Measurements from ENCODE around the gene NRL. TPM values are rescaled to one million over a fixed set of nuclear protein-coding genes. Genes with fewer than 3 reads are reported as not detected.

Gene NRL
- total RNA-seq, 6 donors from 2014 or later: 2.6 to 9.8 (median 4.4) TPM

DNA sequence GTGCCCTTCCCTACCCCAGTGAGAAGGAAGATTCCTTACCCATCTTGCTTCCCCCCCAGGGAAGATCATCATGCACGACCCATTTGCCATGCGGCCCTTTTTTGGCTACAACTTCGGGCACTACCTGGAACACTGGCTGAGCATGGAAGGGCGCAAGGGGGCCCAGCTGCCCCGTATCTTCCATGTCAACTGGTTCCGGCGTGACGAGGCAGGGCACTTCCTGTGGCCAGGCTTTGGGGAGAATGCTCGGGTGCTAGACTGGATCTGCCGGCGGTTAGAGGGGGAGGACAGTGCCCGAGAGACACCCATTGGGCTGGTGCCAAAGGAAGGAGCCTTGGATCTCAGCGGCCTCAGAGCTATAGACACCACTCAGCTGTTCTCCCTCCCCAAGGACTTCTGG lies 11.3 kb downstream of the NRL start:
- Histone ChIP-seq H3K27me3 (no peaks in the 10 kb centered on the region), H3K9me3 (no peaks in the 10 kb centered on the region), H3K36me3 (peaks cover 3 to 48% (median 35%) of the 10 kb centered on the region in 4 donors), H3K4me1 (peaks cover under 1 to 8% (median under 1%) of the 10 kb centered on the region in 4 donors), H3K4me3 (no peak overlapping the region), H3K27ac (no peak overlapping the region)
- DNase-seq (no peak), ATAC-seq (ENCODE audit: low FRiP score in 2 of 2) (no peak)
- WGBS, 2 donors: 86 to 96% methylated on average over 12 to 13 of the region's 13 CpGs
- TF ChIP-seq POLR2A (IDR thresholded peaks at IDR 0.05) (no peak), POLR2AphosphoS5 (IDR thresholded peaks at IDR 0.05) (no peak), EP300 (IDR thresholded peaks at IDR 0.05) (no peak)
- TF ChIP-seq, protein P1, sequence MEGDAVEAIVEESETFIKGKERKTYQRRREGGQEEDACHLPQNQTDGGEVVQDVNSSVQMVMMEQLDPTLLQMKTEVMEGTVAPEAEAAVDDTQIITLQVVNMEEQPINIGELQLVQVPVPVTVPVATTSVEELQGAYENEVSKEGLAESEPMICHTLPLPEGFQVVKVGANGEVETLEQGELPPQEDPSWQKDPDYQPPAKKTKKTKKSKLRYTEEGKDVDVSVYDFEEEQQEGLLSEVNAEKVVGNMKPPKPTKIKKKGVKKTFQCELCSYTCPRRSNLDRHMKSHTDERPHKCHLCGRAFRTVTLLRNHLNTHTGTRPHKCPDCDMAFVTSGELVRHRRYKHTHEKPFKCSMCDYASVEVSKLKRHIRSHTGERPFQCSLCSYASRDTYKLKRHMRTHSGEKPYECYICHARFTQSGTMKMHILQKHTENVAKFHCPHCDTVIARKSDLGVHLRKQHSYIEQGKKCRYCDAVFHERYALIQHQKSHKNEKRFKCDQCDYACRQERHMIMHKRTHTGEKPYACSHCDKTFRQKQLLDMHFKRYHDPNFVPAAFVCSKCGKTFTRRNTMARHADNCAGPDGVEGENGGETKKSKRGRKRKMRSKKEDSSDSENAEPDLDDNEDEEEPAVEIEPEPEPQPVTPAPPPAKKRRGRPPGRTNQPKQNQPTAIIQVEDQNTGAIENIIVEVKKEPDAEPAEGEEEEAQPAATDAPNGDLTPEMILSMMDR (IDR thresholded peaks at IDR 0.05): no peak

DNA sequence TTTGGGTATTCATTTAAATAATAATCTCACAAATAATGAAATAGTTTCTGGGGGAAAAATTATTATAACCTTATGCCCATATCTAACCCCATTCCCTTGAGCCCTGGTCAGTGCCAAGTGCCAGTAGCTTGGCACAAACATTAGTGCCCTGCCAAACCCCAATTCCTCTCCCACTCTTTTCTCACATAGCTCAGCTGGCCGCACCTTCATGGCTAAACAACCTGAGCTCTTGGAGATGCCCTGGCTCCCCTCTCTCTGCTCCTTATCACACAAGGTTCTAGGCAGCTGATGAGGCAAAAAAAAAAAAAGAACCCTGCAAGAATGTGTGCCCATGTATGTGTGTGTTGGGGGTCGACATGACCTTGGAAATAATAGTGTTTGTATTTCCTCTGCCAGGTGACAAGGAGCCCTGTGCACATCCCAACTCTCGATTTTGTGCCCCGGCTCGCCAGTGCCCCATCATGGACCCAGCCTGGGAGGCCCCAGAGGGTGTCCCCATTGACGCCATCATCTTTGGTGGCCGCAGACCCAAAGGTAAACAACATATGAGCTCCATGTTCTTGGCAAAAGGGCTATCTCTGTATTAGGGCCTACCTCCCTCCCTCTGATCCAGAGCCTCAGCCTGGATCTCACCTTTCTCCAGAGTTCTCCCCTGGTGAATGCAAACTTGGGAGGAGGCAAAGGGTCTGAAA lies 12.2 kb downstream of the NRL start:
- 87 to 96% methylated on average over 7 of the region's 7 CpGs for WGBS, 2 donors
- no peak for DNase-seq
- no peak for TF ChIP-seq POLR2AphosphoS5 (IDR thresholded peaks at IDR 0.05)
- TF ChIP-seq, protein P1 (IDR thresholded peaks at IDR 0.05): no peak
- TF ChIP-seq POLR2A (IDR thresholded peaks at IDR 0.05): no peak
- TF ChIP-seq EP300 (IDR thresholded peaks at IDR 0.05): no peak
- no peak overlapping the region for H3K4me3 ChIP-seq
- ATAC-seq (ENCODE audit: low FRiP score in 2 of 2): no peak
- H3K9me3 ChIP-seq: no peaks in the 10 kb centered on the region
- H3K4me1 ChIP-seq: peaks cover 0 to 7% (median 0%) of the 10 kb centered on the region in 4 donors
- H3K27me3 ChIP-seq: no peaks in the 10 kb centered on the region
- H3K27ac ChIP-seq: no peak overlapping the region
- H3K36me3 ChIP-seq: peaks cover 3 to 56% (median 41%) of the 10 kb centered on the region in 4 donors

DNA sequence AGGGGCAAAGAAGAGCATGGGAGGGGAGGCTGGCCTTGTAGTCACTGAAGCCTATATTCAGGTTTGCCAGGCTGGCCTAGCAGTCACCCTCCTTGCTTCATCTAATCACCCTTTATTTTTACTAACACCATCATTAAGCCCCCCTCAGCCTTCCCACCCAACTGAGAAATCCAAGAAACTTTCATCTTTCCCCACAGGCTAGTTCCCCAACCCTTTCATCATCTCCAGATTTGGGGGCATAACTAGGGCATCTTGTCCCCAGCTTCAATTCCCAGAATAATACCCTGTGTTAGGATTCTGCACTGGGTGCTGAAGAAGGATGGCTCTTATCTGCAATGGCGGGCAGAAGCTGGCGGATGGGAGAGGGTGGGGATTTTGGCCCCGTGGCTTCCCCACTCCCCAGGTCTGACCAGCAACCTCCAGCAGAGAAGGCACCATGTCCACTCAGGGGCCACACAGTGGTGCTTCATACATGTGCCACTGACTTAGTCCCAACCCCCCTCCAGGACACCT lies 13.7 kb downstream of the NRL start:
- Histone ChIP-seq H3K36me3 (peaks cover 3 to 56% (median 41%) of the 10 kb centered on the region in 4 donors), H3K27me3 (no peaks in the 10 kb centered on the region), H3K4me3 (no peak overlapping the region), H3K9me3 (no peaks in the 10 kb centered on the region), H3K27ac (no peak overlapping the region), H3K4me1 (peaks cover 0 to 14% (median 0%) of the 10 kb centered on the region in 4 donors)
- TF ChIP-seq EP300 (IDR thresholded peaks at IDR 0.05) (no peak), POLR2AphosphoS5 (IDR thresholded peaks at IDR 0.05) (no peak), POLR2A (IDR thresholded peaks at IDR 0.05) (no peak)
- TF ChIP-seq, protein P1 (IDR thresholded peaks at IDR 0.05): no peak
- WGBS, 2 donors: 96 to 97% methylated on average over 3 of the region's 3 CpGs
- DNase-seq (no peak), ATAC-seq (ENCODE audit: low FRiP score in 2 of 2) (no peak)

DNA sequence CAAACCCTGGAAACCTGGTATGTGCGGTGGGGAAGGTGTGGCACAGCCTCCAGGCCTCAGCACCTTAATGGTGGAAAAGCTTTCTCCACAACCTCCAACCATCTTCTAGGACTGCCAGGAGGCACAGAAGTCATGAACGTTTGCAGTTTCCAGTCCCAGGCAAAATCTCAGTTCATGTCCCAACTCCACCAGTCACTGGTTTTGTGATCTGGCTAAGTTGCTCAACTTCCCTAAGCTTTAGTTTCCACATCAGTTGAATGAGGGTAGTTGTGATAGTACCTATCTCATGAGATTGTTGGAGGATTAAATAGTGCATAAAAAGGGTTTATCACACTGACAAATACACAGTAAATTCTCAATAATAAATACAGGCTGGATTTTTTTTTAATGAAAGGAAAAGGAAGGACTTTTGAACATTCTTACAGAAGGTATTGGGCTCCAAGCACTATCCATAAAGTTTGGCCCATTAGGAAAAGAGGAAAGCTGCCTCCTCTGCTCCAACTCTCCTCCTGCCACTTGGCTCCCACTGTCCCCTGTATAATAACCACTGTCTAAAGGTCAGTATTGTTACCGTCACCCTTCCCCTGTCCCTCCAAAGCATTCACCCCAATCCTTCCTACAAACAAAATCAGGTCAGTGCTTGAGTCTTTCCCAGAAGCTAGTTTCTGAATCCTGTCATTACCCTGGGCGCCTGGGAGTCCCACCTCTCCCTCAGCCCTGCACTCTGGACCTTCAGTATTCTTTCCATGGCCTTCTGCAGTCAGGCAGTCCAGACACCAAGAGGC lies 14.4 kb downstream of the NRL start:
- H3K36me3 ChIP-seq: peaks cover 3 to 56% (median 41%) of the 10 kb centered on the region in 4 donors
- no peak overlapping the region for H3K27ac ChIP-seq
- H3K4me1 ChIP-seq: peaks cover 4 to 19% (median 5%) of the 10 kb centered on the region in 4 donors
- no peak for ATAC-seq (ENCODE audit: low FRiP score in 2 of 2)
- WGBS, 2 donors: 86 to 89% methylated on average over 4 of the region's 4 CpGs
- no peaks in the 10 kb centered on the region for H3K9me3 ChIP-seq
- no peak for DNase-seq
- H3K27me3 ChIP-seq: no peaks in the 10 kb centered on the region
- no peak overlapping the region for H3K4me3 ChIP-seq
- TF ChIP-seq EP300 (IDR thresholded peaks at IDR 0.05) (no peak), POLR2AphosphoS5 (IDR thresholded peaks at IDR 0.05) (no peak), POLR2A (IDR thresholded peaks at IDR 0.05) (no peak)
- TF ChIP-seq, protein P1 (IDR thresholded peaks at IDR 0.05): no peak
